Lower lobe of right lung (tissue), 2 donors: ENCODE data around the gene PCDH9. TPM values are rescaled to one million over a fixed set of nuclear protein-coding genes. Genes with fewer than 3 reads are reported as not detected.

ENCODE experiments used
- ATAC-seq, 2 donors: fragments of 200-7000 bp; cut with Tn5 transposase; one replicate each; pipeline ENCODE4 v1.9.1; 2020 to 2022; ENCODE audit warnings: mild to moderate bottlenecking in 2 of 2, moderate library complexity in 2 of 2
- DNase-seq: peaks from one replicate; pipeline ENCODE4 v3.0.0-alpha.2; 2020
- H3K27ac ChIP-seq: fragments of 200-600 bp; one replicate; pipeline ENCODE4 v1.8.0; 2022
- H3K27me3 ChIP-seq: fragments of 200-600 bp; one replicate; pipeline ENCODE4 v1.8.0; 2022; ENCODE audit warnings: low read depth
- H3K36me3 ChIP-seq: fragments of 200-600 bp; one replicate; pipeline ENCODE4 v1.8.0; 2022; ENCODE audit warnings: mild to moderate bottlenecking
- H3K4me1 ChIP-seq: fragments of 200-600 bp; one replicate; pipeline ENCODE4 v1.8.0; 2022
- H3K4me3 ChIP-seq: fragments of 200-600 bp; one replicate; pipeline ENCODE4 v1.8.0; 2022; ENCODE audit warnings: mild to moderate bottlenecking
- H3K9me3 ChIP-seq: fragments of 200-600 bp; one replicate; pipeline ENCODE4 v1.8.0; 2022
- CTCF ChIP-seq: fragments of 200-600 bp; IDR thresholded peaks from one replicate; pipeline ENCODE4 v1.8.0; 2022; ENCODE audit warnings: antibody characterized with exemption, mild to moderate bottlenecking
- intact Hi-C: fragments of 100-400 bp; cut with DNase I; formaldehyde crosslinking; loops from one replicate; pipeline ENCODE4 v1.11.0; 2022
- total RNA-seq: library from RNA; stranded (reverse); fragmentation: NEBNext Ultra II Directional; extraction: Animal tissue kit (Norgen Biotek cat#: 25700); gene quantifications from one replicate; pipeline ENCODE4 v1.2.1, GENCODE V29; 2021
- donor health status: DM: no; HTN: yes; CAD: no; lungs with severe emphysema.

The PCDH9 gene
- total RNA-seq, 1 donor from 2014 or later: 8.9 TPM

GRCh38 chr13:67134417-67135129, 95.6 kb downstream of the PCDH9 start:
- intact Hi-C loops: no loop called here
- peak in 1 of 2 donors; percentile 50 for ATAC-seq

GRCh38 chr13:67133476-67133875, 96.7 kb downstream of the PCDH9 start:
- intact Hi-C loops: no loop called here
- no peaks in the 10 kb centered on the region for H3K9me3 ChIP-seq
- ATAC-seq: no peak
- no peak overlapping the region for H3K27ac ChIP-seq
- DNase-seq: no peak
- no peaks in the 10 kb centered on the region for H3K36me3 ChIP-seq
- no peaks in the 10 kb centered on the region for H3K27me3 ChIP-seq
- no peaks in the 10 kb centered on the region for H3K4me1 ChIP-seq
- TF ChIP-seq CTCF: no peak
- H3K4me3 ChIP-seq: no peak overlapping the region

More at GRCh38 chr13:67134417-67135129, 95.6 kb downstream of the PCDH9 start:
- Histone ChIP-seq H3K4me3 (peak overlapping the region; percentile 10), H3K9me3 (no peaks in the 10 kb centered on the region), H3K36me3 (no peaks in the 10 kb centered on the region), H3K4me1 (no peaks in the 10 kb centered on the region), H3K27me3 (no peaks in the 10 kb centered on the region), H3K27ac (no peak overlapping the region)
- no peak for DNase-seq
- TF ChIP-seq CTCF: no peak

GRCh38 chr13:67131393-67131792, 98.7 kb downstream of the PCDH9 start:
- Histone ChIP-seq H3K36me3 (no peaks in the 10 kb centered on the region), H3K9me3 (no peaks in the 10 kb centered on the region), H3K27ac (no peak overlapping the region), H3K4me1 (no peaks in the 10 kb centered on the region), H3K4me3 (no peak overlapping the region), H3K27me3 (no peaks in the 10 kb centered on the region)
- DNase-seq (no peak), ATAC-seq (no peak)
- intact Hi-C loops: no loop called here
- TF ChIP-seq CTCF: no peak

GRCh38 chr13:67130444-67130843, 99.7 kb downstream of the PCDH9 start:
- TF ChIP-seq CTCF: no peak
- no peaks in the 10 kb centered on the region for H3K27me3 ChIP-seq
- H3K27ac ChIP-seq: no peak overlapping the region
- H3K36me3 ChIP-seq: no peaks in the 10 kb centered on the region
- DNase-seq (no peak), ATAC-seq (no peak)
- no peaks in the 10 kb centered on the region for H3K4me1 ChIP-seq
- intact Hi-C loops: no loop called here
- no peak overlapping the region for H3K4me3 ChIP-seq
- H3K9me3 ChIP-seq: no peaks in the 10 kb centered on the region

GRCh38 chr13:67128136-67128535, 102.0 kb downstream of the PCDH9 start:
- no peaks in the 10 kb centered on the region for H3K4me1 ChIP-seq
- H3K4me3 ChIP-seq: no peak overlapping the region
- TF ChIP-seq CTCF: no peak
- H3K27ac ChIP-seq: no peak overlapping the region
- H3K36me3 ChIP-seq: no peaks in the 10 kb centered on the region
- no peak for DNase-seq
- no peaks in the 10 kb centered on the region for H3K27me3 ChIP-seq
- no peaks in the 10 kb centered on the region for H3K9me3 ChIP-seq
- no peak for ATAC-seq
- intact Hi-C loops: no loop called here
